Measurements from ENCODE around the gene TMEM109.

Gene TMEM109

DNA sequence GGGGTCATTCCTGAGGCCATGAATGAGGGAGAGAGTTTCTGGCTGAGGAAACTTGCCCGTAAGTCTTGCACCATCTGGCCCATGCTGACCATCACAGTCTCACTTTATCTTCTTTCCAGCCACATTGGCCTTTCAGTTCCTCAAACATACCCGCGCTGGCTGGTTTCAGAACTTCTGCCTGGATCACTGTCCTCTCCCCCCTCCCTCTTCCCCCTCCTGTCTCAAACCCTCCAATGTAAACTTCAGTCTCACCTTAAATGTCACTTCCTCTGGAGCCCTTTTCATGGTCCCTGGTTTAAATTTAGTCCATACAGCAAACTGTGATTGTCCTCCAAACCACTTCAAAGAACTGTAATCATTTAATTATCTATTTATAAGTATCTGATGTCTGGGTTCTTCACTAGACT is 3.7 kb upstream of the TMEM109 start:
- no peak for DNase-seq (ENCODE audit: low read depth)

DNA sequence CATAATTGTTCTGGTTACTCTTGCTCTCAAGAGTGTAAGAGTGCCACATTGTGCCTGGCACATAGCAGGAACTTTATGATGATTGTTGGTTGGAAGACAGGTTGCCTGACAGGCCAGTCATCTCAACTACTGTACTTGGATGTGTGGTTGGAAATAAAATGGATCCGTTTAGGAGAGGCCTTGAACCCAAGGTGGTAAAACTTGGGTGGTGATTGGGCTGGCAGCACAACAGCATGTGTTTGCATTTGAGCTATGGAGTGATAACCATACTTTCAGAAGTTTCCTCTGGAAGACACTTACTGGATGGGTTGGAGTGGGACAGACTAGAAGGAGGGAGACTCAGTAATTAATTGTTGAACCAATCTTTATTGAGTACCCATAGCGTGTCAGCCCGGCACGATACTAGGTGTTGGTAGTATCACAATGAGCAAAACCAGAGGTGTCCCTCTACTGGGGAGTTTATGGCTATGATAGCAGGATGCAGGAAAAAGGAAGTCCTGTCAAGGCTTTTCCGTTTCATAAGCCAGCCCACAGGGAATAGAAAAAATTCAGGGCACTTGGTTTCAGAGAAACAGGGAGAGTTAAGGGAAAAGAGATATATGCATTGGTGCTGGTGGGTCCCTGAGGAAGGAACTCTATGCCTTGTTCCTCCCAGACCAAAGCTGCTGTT is 3.1 kb upstream of the TMEM109 start:
- no peak for DNase-seq (ENCODE audit: low read depth)

DNA sequence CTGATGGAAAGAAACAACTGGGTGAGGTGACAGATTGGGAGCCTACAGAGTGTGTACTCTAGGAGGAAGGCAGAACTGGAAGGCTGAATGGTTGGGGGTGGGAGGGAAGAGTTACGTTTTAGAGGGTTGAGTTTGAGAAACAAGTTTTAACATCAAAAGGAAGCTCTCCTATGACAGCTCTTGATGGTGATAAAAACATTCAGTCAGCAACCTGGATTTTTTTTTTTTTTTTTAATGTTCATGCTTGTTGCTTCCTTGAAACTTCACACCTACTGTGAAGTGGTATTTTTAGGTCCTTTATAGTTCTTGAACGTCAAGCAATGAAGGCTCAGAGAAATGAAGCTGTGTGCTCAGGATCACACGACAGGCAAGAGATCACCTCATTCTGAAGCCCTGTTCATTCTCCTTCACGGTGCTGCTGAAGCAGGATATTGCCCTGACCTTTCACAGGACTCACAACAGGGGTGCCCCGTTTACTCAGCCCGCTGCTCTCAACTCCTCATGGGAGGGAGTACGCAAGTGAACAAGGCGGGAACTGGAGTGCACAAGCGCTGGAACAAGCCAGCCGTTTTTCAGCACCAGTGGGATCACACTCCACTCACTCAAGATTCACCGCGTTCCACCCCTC is 1.6 kb upstream of the TMEM109 start:
- DNase-seq (ENCODE audit: low read depth) = no peak

DNA sequence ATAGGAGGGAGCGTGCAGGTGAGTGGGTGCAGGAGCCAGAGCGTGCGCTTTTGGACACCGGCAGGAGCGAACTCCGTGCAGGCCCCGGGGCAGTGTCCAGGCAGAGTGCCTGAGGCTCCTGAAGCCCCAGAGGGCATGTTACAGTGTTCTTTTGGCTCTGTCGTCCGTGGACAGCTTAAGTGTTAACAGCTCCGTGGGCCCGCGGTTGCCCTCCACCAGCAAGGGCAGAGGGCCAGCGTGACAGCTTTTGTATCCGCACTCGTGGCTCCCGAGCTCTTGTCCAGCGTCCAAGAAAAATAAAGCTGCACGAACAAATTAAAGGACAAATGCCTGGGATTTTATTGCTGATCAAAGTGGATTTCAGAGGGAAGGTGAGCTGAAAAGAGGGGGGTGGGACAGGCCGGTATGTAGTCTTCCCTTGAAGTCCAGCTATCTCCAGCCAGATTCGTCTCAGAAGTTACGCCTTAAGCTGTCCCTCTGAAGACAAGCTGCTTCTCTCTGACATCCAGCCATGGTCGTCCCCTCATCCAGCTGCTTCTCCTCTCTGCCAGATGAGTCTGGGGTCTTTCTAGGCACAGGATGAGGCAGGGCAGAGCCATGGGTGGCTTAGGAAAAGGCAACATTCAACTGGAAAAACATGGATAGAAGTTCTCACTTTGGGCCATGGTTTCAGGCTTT is 968 bp upstream of the TMEM109 start:
- no peak for DNase-seq (ENCODE audit: low read depth)

DNA sequence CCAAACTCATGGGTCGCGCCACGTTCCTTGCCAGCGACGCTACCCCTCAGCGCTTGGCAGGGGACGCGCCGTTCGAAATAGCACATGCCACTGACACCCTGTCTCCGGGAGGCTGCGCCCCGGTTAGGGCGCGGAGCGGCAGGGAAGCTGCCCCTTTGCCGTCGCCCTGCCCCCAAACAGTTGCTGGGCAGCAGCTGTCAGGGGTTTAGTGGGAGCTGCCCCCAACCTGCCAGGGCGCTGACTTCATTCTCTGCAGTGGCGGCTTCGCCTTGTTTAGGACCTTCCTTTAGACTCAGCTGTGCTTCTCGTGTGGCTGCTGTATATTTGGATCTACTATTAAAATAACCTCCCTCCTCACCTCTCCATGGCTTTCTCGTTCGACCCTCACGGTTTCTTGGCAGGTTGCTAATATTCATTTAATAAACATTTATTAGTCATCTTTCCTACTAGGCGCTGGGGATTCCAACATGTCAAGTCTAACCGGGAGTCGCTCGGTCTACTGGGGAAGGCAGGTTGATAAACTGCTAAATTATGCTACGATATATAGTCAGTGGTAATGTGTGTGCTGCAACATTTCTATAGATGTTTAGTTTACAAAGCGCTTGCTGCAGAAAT is 782 bp downstream of the TMEM109 start:
- DNase-seq (ENCODE audit: low read depth) = no peak

DNA sequence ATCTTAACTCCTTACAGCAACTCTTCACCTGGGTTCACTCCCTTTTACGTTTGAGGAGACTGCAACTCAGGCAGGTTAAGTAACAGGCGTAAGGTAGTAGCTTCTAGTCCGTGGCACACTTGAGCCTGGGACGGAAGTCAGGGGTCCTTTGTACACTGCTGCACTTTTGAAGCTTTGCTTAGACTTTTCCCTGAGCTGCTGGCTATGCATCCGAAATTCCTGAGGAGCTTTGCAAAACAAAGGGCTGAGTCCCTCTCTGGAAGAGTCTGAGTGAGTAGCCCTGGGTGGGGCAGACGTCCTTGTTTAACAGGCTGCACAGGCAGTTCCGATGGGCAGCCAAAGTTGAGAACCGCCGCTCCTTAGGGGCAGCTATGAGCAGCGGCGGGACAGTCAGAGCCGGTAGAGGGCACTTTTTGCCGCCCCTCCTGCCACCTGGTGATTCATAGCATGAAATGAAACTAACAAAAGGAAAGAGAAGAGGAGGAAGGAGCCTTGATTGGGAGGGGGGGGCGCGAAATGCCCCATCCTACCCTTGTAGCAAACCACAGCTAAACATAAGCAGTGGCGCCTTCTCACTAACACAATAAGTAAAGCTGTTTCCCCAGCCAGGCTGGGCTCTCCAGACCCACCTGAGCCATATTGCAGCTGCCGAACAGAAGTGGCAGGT is 1.4 kb downstream of the TMEM109 start:
- peak; percentile 38 for DNase-seq (ENCODE audit: low read depth)

DNA sequence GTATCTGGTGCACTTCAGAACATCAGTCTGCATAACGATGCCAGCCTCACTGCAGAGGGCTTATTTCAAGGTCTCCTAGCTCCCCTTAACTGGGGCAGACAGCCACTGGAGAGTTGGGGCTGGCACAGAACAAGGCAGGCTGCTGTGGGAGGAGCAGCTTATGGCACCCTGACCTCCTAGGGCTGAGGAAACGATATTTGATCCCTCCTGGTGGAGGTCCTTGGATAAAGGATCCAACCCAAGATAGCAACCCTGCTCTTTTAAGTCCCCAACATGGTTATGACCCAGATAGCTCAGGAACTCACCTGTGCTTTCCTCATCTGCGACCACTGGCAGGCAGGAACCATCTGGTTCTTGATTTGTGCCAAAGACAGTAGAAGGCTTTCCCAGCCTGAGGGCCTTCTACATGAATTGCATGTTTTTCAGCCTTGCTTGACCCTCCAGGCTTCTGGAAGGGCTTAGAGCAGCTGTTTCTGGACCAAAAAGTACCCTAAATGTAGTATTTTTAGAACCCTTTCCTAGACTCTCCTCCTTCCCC is 2.8 kb downstream of the TMEM109 start:
- DNase-seq (ENCODE audit: low read depth) = no peak

DNA sequence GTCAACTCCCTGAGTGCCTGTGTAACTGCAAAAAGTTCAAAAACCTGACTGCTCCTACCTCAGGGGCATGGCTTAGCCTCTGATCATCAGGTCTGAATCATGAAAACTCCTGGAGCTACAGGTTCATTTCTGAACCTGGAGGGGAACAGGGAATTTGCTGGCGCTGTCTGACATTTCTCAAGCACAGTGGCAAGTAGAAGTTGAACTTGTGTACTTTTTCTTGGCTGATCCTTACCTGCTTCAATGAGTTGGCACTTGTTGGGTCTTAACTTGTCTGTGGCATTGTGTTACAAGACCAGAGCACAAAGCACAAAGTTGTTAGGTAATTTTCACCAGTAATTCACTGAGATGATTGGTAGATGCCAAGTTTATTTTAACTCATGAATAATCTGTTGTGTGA is 3.3 kb downstream of the TMEM109 start:
- DNase-seq (ENCODE audit: low read depth) = no peak

DNA sequence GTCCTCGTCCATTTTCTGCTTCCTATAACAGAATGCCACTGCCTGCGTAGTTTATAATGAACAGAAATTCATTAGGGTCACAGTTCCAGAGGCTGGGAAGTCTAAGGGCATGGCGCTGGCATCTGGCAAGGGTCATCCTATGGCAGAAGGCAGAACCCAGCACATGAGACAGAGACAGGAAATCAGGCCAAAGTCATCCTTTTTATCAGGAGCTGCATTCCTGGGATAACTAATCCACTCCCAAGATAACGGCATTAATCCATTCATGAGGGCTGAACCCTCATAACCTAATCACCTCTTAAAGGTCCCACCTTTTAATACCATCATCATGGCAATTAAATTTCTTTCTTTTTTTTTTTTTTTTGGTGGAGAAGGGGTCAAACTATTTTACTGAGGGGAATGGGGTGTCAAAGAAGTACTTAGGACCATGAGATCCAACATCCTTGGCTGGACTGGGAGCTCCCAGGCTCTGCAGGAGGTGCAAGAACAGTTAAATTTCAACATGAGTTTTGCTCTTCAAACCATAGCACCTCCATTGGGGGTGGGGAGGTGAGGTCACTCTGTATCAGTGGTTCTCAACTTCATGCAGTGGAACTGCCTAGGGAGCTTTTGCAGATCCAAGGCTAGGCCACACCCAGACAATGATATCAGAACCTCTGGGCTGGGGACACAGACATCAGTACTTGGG is 4.4 kb downstream of the TMEM109 start:
- no peak for DNase-seq (ENCODE audit: low read depth)

DNA sequence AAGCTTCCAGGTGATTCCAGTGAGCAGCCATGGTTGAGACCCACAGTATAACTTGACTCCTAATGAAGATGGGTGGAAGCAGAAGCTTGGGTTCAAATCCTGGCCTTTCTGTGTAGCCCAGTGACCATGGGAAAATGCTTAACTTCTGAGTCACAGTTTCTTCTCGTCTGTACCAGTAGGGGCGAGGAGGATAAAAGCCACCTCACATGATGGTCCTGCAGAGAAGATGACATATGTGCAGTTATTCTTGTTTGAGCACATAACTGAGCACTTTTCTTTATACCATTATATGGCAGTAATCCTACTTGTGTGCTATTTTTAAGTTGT is 4.9 kb downstream of the TMEM109 start:
- no peak for DNase-seq (ENCODE audit: low read depth)

DNA sequence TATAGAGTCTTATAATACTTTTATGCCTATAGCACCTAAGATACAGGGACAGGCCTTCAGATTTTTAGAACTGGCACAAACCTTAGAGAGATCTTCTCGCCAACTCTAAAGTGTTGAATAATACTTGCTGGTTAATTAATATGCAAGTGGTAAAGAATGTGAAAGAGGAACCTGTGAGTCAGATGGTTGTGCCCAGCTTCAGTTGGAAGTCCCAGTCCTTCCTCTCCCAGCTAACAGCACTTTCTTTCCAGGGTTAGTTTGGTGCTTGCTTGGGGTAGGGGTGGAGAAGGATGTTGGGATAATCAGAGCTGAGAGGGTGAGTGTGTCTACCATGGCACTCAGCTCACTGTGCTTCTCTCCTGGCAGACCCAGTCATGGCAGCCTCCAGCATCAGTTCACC is 5.4 kb downstream of the TMEM109 start:
- no peak for DNase-seq (ENCODE audit: low read depth)

DNA sequence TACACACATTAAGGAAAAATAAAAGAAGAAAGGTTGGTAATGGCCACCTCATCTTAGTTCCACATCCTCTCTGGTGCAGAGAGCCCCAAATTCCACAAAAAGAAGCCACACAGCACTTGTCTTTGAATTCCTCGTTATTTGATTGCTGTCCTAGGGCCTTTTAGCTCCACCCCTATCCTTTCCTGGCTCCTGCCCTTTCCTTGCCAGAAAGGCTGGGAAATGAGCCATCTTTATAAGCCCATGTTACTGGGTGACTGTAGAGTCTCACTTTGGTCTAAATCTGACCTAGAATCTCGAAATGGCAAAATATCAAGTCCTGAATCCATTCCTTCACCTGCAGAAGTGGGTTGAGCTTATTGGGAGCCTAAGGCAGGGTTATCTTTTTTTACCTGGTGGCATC is 6.0 kb downstream of the TMEM109 start:
- no peak for DNase-seq (ENCODE audit: low read depth)

DNA sequence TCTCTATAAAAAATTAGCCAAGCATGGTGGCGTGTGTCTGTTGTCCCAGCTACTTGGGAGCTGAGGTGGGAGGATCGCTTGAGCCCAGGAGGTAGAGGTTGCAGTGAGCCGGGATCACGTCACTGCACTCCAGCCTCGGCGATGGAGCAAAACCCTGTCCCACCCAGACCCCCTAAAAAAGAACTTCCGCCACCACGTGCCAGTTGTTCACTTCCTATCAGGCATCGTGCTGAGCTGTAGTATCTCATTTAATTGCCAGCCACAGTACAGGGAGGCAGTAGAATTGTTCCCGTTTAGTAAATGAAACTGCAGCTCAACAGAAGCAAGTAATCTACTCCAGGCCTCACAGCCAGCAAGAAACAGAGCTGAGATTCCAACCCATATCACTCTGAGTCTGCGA is 7.3 kb downstream of the TMEM109 start:
- no peak for DNase-seq (ENCODE audit: low read depth)

DNA sequence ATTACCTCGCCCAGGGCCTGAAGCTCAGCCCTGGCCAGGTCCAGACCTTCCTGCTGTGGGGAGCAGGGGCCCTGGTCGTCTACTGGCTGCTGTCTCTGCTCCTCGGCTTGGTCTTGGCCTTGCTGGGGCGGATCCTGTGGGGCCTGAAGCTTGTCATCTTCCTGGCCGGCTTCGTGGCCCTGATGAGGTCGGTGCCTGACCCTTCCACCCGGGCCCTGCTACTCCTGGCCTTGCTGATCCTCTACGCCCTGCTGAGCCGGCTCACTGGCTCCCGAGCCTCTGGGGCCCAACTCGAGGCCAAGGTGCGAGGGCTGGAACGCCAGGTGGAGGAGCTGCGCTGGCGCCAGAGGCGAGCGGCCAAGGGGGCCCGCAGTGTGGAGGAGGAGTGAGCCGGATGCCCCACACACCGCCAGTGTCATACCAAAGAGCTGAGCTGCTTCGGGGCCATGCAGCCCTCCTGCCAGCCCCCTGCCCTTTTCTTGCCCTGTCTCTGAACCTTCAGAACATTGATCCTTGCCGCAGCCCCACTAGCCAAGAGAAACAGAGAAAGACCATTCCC is 7.9 kb downstream of the TMEM109 start:
- no peak for DNase-seq (ENCODE audit: low read depth)

DNA sequence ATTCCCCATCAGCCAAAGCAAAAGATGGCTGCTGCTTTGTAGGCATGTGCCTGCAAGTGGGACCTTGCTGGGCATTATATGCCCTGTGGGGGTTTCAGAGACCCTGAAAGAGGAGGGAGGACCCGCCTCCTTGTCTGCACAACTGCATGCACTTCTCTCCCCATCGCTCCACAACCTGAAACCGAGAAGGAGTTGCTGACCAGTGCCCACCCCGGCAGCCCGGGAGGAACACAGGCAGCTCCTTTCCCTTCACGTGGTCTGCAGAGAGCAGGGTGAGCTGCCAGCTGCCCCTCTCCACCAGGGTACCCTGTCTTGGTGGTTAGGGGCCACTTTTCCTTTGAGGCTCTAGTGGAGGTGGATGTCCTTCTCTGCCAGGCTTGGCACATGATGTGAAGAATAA is 8.9 kb downstream of the TMEM109 start:
- DNase-seq (ENCODE audit: low read depth) = no peak

DNA sequence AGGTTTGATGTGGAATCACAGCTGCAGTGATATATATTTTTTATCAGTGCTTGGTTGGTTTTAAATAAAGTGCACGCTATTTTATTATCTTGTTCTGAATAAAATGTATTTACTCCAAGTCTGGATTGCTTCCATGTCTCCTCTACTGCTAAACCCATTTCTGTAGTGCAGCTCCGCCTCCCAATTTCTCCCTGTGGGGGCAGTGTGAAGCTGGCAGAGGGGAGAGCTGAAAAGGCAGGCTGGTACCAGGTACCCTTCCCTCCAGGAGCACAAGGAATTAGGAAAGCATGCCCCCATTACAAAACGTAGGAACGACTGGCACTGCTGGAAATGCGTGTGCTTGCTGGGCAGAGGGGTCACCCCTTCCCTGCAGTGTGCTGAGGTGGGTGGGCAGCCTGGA is 9.4 kb downstream of the TMEM109 start:
- no peak for DNase-seq (ENCODE audit: low read depth)

DNA sequence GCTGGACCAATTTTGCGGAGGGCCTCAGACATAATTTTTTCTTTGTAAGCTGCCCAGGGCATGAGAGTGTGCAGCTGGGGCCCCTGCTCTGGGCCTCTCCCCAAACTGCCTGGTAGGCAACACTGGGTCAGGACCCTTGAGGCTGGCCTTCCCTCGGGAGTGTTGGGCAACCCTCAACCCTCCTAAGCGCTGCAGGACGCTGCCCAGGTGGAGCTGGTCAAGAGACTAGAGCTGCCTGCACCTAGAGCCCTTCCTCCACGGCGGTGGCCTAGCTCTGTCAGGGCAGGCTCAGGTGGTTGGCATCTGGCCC is 9.8 kb downstream of the TMEM109 start:
- DNase-seq (ENCODE audit: low read depth) = no peak

DNA sequence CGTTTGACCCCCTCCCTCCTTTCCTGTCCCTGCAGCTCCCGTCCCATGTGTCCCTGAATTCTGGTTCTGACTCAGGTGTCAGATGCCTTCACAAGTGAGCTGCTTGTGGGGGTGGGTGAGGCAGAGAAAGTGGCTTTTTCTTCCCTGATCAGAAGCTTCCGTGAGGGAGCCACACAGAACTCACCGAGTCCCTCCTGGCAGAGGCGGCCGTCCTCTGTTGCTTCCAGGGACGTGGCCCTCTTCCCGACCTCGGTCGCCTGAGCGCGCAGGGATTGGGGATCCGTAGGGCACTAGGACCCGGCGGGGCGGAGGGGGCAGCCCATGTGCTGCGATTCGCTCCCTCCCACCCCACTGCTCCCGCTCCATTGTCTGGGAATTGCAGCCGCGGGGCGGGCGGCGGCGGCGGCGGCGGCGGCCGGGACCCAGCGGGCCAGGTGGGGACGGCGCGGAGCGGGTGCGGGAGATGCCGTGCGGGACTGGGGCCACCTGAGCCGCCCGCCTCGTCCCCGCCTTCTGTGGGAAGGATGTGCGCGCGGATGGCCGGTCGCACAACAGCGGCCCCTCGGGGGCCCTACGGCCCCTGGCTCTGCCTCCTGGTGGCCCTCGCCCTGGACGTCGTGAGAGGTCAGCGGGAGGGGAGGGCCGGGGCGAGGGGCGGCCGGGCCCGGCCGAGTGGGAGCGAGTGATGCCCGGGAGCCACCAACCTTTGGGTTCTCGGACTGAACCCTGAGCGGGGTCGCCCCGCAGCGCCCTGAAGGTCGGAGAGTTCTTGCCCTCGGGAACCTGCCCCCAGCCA is 10.3 kb downstream of the TMEM109 start, which contains the start of gene TMEM132A:
TSS of gene TMEM132A (plus strand) at position 351 of the 796 bp plus-strand sequence. CDS start at position 525, 174 bp downstream.
- no peak for DNase-seq (ENCODE audit: low read depth)

DNA sequence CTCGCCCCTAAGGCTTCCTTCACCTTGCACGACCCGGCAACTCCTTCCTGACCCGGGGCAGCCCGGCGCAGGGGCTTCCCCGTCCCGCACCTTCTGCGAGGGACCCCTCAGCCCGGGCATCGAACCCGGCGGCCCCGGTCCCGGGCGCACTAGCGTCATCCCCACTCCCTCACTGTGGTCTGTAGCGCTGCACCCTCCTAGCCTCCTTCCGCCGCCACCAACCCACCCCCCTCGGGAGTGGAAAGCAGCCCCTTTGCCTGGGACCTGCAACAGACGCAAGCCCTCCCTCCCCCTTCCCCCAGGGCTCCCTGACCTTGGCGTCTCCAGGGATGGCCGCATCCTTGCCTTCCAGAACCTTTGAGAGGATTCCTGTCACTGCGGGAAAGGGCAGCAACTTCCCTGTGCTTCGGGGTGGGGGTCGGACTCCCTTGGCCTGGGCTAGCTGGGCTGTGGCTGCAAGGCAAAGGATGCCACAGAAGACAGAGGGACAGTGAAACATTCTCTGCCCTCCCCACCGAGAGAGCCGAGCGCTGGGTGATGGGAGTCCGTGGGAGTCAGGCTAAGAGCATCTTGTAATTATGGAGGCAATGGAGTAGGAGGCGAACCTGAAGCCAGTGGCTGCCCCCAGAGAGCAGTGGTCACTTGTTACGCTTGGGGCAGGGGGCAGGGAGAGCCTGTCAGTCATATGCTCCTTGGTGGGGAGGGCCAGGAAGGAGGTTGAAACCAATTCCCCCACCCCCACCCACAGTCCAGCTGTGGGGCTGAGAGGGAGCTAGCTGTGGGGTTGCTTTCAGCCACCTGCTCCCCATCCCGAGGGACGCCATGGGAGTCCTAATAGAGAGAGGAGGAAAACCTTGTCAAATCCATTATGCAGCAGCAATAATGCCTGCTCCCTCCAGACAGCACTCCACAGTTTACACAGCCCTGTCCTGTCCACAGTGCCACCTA is 11.2 kb downstream of the TMEM109 start:
- DNase-seq (ENCODE audit: low read depth) = no peak

DNA sequence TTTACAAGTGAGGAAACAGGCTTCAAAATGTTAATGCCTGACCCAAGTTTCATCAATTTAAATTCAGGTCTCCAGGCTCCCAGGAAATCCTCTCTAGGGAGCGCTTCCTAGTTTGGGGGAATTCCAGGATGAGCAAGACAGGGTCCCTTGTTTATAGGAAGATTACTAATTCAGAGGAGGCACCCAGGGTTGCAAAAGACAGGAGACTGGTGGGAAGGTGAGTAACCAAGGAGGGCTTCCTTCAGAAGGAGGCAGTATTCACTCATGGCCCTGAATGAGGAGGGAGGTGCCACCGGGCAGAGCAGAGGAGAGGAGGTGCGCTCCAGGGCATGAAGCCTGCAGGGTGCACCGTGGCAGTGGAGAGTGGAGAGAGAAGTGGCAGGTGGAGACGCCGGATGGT is 11.9 kb downstream of the TMEM109 start:
- DNase-seq (ENCODE audit: low read depth) = no peak

All from stimulated activated CD8-positive, alpha-beta memory T cell treated with anti-CD3 and anti-CD28 coated beads, Interleukin-15, amount 100 ng/mL, for 1 hour (primary cell).